Measurements from ENCODE around the gene CCDC197.
A peak's percentile ranks its signal among the peaks of the same experiment; 100 is the strongest.

CCDC197 gene

DNA sequence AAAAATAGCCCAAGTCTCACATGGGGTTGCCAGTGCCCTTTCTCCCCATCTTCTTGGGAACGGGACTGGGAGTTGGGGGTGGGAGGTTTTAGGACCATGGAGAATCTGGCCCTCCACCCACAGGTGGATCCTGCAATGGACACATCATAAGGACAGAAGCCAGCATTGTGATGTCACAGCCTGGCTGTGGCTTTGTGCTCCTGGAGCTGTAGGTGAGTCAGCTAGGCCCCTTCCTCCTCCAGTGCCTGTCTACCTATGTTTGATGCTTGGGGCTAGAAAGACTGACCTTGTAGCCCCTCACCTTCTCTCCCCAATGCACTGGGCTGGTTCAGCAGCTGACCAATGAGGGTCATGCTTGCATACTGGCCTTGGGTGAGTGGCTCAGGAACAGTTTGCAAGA lies at the start of gene CCDC197:
Gene CCDC197 (plus strand): TSS at position 220 of the 400 bp plus-strand sequence. CDS start 831 bp downstream, outside the sequence.
- H3K27ac Mint-ChIP-seq = no peak within 1 kb of the TSS
- H3K27me3 Mint-ChIP-seq = peaks cover 68% of the 10 kb centered on the region
- no peak within 1 kb of the TSS for H3K4me3 Mint-ChIP-seq
- peaks cover 14% of the 10 kb centered on the region for H3K4me1 Mint-ChIP-seq
- ATAC-seq = no peak
- no peaks in the 10 kb centered on the region for H3K36me3 Mint-ChIP-seq
- no peaks in the 10 kb centered on the region for H3K9me3 Mint-ChIP-seq

DNA sequence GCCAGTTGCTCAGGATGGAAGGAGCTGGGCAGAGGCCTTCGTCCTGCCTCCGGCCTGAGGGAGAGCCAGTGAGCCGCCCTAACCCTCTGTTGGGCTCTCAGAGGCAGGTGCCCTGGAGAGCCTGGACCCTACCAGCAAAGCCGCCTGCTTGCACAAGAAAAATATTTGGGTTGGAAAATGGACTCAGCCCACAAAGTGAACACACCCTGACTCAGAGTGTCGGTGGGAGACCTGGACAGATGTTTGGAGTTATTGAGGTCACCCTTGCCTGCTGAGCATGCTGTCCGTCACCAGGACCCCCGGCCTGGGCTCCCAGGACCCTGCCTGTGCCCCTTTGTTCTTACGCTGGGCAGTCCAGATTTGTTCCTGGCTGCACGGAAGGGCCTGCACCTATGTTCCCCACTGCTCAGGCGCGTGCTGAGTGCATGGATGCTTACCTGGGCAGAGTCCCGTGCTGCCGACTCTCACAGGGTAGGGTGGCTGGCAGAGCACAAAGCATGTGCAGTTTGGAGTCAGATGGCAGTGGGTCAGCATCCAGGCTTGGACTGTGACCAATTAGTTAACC lies 47.5 kb upstream of the CCDC197 start:
- Mint-ChIP-seq H3K4me3 (no peak overlapping the region), H3K27me3 (no peaks in the 10 kb centered on the region), H3K27ac (no peak overlapping the region), H3K4me1 (peaks cover 19% of the 10 kb centered on the region), H3K36me3 (peaks cover 11% of the 10 kb centered on the region), H3K9me3 (no peaks in the 10 kb centered on the region)
- no peak for ATAC-seq

- no peak for ATAC-seq
- Mint-ChIP-seq H3K4me3 (no peak overlapping the region), H3K36me3 (peaks cover 11% of the 10 kb centered on the region), H3K27me3 (no peaks in the 10 kb centered on the region), H3K4me1 (peaks cover 34% of the 10 kb centered on the region), H3K27ac (no peak overlapping the region), H3K9me3 (no peaks in the 10 kb centered on the region)
Measured at GRCh38 chr14:93950948-93951634, 46.0 kb upstream of the CCDC197 start.

GRCh38 chr14:93951635-93952540 lies 45.2 kb upstream of the CCDC197 start:
- no peak overlapping the region for H3K27ac Mint-ChIP-seq
- H3K27me3 Mint-ChIP-seq = no peaks in the 10 kb centered on the region
- H3K4me1 Mint-ChIP-seq = peaks cover 35% of the 10 kb centered on the region
- no peak for ATAC-seq
- H3K36me3 Mint-ChIP-seq = peaks cover 7% of the 10 kb centered on the region
- H3K9me3 Mint-ChIP-seq = no peaks in the 10 kb centered on the region
- H3K4me3 Mint-ChIP-seq = no peak overlapping the region

- no peak overlapping the region for H3K27ac Mint-ChIP-seq
- no peak for ATAC-seq
- no peaks in the 10 kb centered on the region for H3K9me3 Mint-ChIP-seq
- peaks cover 45% of the 10 kb centered on the region for H3K4me1 Mint-ChIP-seq
- no peaks in the 10 kb centered on the region for H3K27me3 Mint-ChIP-seq
- H3K4me3 Mint-ChIP-seq = no peak overlapping the region
- H3K36me3 Mint-ChIP-seq = peaks cover 6% of the 10 kb centered on the region
Measured at GRCh38 chr14:93952829-93953228, 44.3 kb upstream of the CCDC197 start.

DNA sequence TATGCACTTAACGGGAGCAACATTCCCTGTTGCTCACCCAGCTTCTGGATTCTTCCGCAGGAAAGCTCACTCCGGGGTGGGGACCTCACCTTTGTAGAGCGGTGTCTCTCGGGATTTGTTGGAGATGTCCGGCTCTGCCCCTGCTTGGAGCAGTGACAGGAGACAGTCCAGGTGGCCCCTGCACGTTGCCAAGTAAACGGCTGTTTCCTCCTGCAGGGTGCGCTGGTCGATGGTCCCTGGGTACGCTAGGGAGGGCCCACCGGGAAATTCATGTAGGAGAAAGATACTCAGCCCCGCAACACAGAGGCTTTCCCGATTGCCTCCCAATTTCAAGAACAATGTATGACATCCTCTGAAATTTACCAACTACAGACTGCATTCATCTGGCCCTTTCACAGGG lies 43.8 kb upstream of the CCDC197 start:
- no peaks in the 10 kb centered on the region for H3K9me3 Mint-ChIP-seq
- peak overlapping the region; percentile 53 for H3K4me3 Mint-ChIP-seq
- peaks cover 49% of the 10 kb centered on the region for H3K4me1 Mint-ChIP-seq
- H3K36me3 Mint-ChIP-seq = peaks cover 6% of the 10 kb centered on the region
- no peak for ATAC-seq
- no peaks in the 10 kb centered on the region for H3K27me3 Mint-ChIP-seq
- H3K27ac Mint-ChIP-seq = peak overlapping the region; percentile 92

GRCh38 chr14:93953739-93954515 lies 43.2 kb upstream of the CCDC197 start:
- Mint-ChIP-seq H3K4me1 (peaks cover 56% of the 10 kb centered on the region), H3K27ac (peak overlapping the region; percentile 92), H3K36me3 (peaks cover 6% of the 10 kb centered on the region), H3K4me3 (peak overlapping the region; percentile 82), H3K27me3 (no peaks in the 10 kb centered on the region), H3K9me3 (no peaks in the 10 kb centered on the region)
- ATAC-seq = no peak

- no peak for ATAC-seq
- H3K4me1 Mint-ChIP-seq = peaks cover 61% of the 10 kb centered on the region
- H3K27ac Mint-ChIP-seq = peak overlapping the region; percentile 92
- peaks cover 6% of the 10 kb centered on the region for H3K36me3 Mint-ChIP-seq
- peak overlapping the region; percentile 82 for H3K4me3 Mint-ChIP-seq
- H3K9me3 Mint-ChIP-seq = no peaks in the 10 kb centered on the region
- no peaks in the 10 kb centered on the region for H3K27me3 Mint-ChIP-seq
Measured at GRCh38 chr14:93954516-93954830, 42.6 kb upstream of the CCDC197 start.

GRCh38 chr14:93954900-93955849 lies 41.9 kb upstream of the CCDC197 start:
- ATAC-seq = peak; percentile 63
- Mint-ChIP-seq H3K4me3 (peak overlapping the region; percentile 82), H3K9me3 (no peaks in the 10 kb centered on the region), H3K27me3 (no peaks in the 10 kb centered on the region), H3K27ac (peak overlapping the region; percentile 92), H3K36me3 (peaks cover 6% of the 10 kb centered on the region), H3K4me1 (peaks cover 68% of the 10 kb centered on the region)

- Mint-ChIP-seq H3K27ac (peak overlapping the region; percentile 92), H3K27me3 (no peaks in the 10 kb centered on the region), H3K9me3 (no peaks in the 10 kb centered on the region), H3K36me3 (peaks cover 1% of the 10 kb centered on the region), H3K4me3 (peak overlapping the region; percentile 82), H3K4me1 (peaks cover 74% of the 10 kb centered on the region)
- ATAC-seq = no peak
Measured at GRCh38 chr14:93955850-93956481, 41.1 kb upstream of the CCDC197 start.

DNA sequence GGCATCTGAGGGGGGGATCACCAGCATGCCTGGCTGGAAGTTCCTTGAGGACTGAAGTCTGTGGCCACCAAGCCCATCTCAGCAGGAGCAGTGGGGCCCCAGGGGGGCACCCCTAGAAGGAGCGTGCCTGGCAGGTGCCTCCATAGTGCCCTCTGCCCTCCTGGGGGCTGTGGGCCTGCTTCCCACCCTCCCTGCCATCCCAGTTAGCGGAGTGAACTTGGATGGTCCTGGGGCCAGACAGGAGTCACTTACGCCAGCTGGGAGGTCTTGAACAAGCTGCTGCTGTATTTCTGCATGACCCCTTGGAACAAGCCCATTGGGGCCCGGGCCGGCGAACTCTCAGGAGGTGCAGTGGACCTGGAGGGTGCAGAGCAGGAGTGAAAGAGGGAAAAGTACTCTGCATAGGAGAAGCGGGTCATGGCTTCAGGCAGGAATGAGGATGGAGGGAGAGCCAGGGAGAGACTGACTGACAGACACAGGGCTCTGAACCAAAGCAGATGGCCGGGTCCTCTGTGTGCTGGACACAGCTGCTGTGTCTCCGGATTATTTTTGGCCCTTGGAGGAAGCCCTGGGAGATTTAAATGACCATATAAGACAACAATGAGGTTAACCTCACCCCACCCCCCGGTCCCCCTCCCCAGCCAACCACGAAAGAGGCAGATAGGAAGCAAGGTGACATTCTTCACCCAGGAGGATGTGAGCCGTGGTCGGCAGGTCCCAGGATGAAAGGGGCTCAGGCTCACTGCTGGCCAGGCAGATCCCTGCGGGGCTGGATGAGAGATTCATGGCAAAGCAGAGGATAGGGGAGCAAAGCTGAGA lies 40.4 kb upstream of the CCDC197 start:
- Mint-ChIP-seq H3K4me1 (peaks cover 82% of the 10 kb centered on the region), H3K27me3 (no peaks in the 10 kb centered on the region), H3K4me3 (peak overlapping the region; percentile 60), H3K36me3 (no peaks in the 10 kb centered on the region), H3K9me3 (no peaks in the 10 kb centered on the region), H3K27ac (peak overlapping the region; percentile 92)
- ATAC-seq = no peak

DNA sequence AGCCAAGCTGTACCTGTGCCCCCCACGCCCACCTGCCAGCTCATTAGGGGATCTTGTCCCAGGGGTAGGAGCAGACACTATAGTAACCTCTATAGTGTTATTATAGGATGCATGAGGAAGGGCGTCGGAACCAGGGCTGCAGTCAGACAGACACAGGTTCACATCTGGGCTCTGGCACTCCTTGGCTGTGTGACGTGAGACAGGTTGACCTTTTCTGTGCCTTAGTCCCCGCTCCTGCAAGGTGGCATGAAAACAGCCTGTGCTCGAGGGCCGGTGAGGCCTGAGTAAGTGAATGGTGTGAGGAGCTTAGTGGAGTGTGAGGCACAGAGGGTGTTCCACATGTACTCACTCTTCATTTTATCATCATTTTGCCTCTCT lies 39.8 kb upstream of the CCDC197 start:
- Mint-ChIP-seq H3K9me3 (no peaks in the 10 kb centered on the region), H3K36me3 (no peaks in the 10 kb centered on the region), H3K27ac (peak overlapping the region; percentile 92), H3K4me1 (peaks cover 88% of the 10 kb centered on the region), H3K27me3 (no peaks in the 10 kb centered on the region), H3K4me3 (no peak overlapping the region)
- no peak for ATAC-seq

Data from stimulated activated memory B cell treated with anti-CD40 and anti-IgM and Interleukin-4, amounts not matched to agents 10 μg/mL and 1 μg/mL and 100 μg/mL, for 72 hours (primary cell).